Activated CD4-positive, alpha-beta T cell treated with anti-CD3 and anti-CD28 coated beads, Interleukin-2, amount 50 U/mL, for 48 hours (primary cell): ENCODE measurements around the gene CCL27.
A peak's percentile ranks its signal among the peaks of the same experiment; 100 is the strongest.

Source experiments
- DNase-seq, 2 experiments: peaks; one replicate each; pipeline ENCODE4 v3.0.0-alpha.2; 2020

Gene CCL27

DNA sequence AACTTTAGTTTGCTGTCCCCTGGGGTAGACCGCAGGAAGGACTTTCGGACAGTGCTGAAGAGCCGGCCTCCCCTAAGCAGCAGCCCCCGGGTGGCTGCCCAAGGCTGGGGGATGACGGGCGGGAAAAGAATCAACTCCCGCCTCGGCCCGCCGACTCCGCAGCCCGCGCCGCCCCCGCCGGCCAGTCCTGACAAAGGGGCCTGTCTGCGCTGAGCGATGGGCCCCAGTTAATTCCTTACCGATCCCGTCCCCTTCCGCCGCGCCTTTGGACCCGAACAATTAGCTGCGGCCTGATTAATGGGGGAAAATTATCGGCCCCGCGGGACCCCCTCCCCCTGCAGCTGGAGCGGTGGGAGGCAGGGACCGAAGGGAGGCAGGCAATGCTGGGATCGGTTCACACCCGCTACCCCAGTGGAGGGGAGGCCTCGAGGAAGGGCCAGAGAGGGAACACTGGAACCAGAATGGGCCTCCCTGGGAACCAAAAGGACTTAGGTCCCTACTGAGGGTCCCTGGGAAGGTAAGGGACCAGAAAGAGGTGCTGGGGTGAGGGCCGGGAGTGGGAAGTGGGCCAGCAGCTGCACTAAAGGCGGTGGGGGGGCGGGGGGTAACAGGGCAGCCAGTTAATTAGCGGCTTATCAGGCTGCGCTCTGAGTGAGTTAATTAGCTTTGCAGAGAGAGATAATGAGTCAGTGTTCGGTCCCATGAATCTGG lies 37.8 kb downstream of the CCL27 start:
- no peak for DNase-seq

GRCh38 chr9:34623374-34624235 lies 38.9 kb downstream of the CCL27 start:
- no peak for DNase-seq

DNA sequence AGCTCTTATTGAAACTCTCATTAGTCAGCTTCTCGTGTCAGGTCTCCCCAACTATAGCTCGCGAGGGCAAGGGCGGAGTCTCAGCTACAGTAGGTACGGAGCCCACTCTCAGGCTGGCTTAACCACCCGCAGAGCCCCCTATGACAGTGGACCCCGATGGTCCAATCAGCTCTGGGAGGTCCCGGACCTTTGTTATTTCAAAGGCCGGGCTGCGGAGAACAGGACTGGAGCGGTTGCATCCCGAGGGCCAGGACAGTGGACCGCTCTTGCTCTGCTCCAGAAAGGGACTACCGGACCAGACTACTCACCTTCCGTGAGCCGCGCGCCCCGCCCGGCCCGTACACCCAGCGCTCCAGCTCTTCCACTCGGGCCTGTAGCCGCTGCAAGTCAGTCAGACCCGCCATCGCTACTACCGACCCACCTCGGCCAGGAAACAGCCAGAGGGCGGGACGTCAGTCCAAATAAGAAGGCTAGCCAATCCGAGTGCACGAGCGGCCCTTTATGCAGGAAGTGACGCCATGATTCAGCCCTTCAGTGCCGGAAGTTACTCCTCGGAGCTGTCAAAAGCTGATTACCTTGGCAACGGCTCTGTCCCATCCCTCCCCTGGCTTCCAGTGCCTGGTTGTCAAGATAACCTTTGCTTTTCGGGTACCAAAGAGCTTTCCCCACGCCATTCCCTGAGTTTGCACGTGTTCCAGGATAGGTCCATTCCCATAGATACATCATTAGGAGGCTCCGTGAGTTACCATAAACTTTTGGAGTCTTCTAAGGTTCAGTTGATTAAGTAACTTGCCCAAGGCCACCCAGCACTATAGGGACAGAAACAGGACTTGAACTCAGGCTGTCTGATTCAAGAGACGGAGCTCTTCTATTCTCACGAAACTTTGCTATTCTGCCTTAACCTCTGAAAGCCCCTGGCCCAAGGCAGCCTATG lies 42.1 kb downstream of the CCL27 start, which contains the start of gene DCTN3:
Gene DCTN3 (minus strand): TSS at position 435 of the 934 bp plus-strand sequence. CDS start 31 bp downstream, at position 404.
- DNase-seq = peak; percentile 88 to 93

DNA sequence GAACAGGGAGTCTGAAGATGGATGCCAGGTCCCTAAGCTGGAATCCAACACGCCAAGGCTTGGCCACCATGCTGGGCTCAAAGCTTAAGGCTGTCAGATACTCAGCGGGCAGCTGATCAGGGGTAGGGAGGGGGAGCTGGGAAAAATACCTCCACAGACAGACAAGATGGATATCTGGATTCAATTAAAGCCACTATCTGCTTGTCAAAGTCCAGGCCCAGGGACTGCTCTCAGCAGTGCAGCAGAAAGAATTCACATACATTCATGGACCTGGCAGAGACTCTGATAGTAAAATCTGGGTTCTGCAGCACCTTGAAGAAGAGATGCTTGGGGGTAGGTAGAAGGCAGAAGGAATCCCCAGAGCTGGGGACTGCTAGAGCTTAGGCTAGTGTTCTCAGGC lies 47.3 kb downstream of the CCL27 start:
- no peak for DNase-seq

GRCh38 chr9:34612788-34613390 lies 49.6 kb downstream of the CCL27 start:
- DNase-seq = peak; percentile 70 to 78
